Endometrium (tissue), 2 donors: Measurements from ENCODE around the gene DGCR6L.
"Not testable (repeated sequence)": the region's sequence is repeated elsewhere in the genome, so short reads cannot be mapped to it uniquely, and the experiment has no call there.

Experiments used
- FAIRE-seq: peaks from 2 replicates; lab custom pipeline; 2012; peaks lifted over from hg19 to GRCh38; lab: Jason Lieb, UNC
- donor health status: control.
- donor health status: control.

Gene DGCR6L

GRCh38 chr22:20275836-20276235 lies 44.0 kb downstream of the DGCR6L start:
- FAIRE-seq = no peak

DNA sequence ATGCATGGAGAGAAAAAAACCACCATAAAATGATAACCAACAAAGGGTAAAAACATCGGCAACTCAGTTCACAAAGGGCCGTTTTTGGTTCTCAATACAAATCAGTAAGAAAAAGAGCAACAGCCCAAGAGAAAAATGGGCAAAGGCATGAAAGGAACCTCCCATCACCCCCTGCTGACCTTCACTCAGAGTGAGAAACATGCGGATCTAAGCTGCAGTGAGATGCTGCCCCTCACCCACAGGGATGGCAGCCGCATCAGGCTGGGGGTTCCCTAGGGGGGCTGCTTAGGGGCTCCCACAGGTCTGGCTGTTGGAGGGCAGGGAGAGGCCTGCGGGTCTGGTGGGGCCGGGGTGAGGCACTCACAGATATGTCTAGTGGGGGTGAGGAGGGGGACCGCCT lies 44.5 kb downstream of the DGCR6L start:
- not testable (repeated sequence) for FAIRE-seq

GRCh38 chr22:20274374-20274773 lies 45.5 kb downstream of the DGCR6L start:
- not testable (repeated sequence) for FAIRE-seq

DNA sequence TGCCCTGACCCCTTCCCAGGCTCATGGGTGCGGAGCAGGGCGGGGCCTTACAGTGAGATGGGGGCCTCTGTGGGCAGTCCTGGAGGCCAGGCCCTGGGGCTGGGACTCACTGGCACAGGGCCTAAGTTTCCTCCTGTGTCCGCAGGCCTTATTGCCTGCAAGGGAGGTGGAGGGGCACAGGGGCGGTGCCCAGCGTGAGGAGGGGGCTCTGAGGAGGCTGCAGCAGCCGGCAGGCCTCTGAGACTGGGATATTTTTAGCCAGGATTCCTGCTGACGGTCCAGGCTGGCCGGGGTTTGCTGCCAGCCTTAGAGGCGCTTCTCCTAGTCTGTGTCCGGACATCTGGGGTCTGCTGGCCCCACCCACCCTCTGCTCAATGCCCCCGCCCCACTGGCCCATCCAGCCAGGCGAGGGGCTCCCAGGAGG lies 46.1 kb downstream of the DGCR6L start:
- no peak for FAIRE-seq

- no peak for FAIRE-seq
These were observed 47.2 kb downstream of the DGCR6L start for GRCh38 chr22:20272700-20273099.

DNA sequence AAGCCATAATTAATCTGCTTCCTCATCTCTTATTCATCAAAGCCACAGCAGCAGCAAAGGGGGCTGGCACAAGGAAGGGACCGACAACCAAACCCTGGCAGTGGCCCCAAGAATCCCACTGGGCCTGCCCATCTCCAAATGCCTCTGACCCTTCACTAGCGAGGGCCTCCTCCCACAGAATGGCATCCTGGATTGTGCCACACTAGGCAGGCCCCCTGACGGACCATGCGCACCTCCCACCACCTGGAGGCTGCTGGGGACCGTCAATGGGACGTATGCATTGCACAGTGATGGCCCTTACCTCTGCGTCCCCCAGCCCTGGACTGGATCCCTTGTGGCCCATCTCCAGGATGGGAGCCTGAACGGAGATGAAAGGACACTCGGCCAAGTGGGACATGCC lies 47.7 kb downstream of the DGCR6L start:
- FAIRE-seq = no peak

- no peak for FAIRE-seq
These were observed 48.5 kb downstream of the DGCR6L start for GRCh38 chr22:20271114-20271994.

DNA sequence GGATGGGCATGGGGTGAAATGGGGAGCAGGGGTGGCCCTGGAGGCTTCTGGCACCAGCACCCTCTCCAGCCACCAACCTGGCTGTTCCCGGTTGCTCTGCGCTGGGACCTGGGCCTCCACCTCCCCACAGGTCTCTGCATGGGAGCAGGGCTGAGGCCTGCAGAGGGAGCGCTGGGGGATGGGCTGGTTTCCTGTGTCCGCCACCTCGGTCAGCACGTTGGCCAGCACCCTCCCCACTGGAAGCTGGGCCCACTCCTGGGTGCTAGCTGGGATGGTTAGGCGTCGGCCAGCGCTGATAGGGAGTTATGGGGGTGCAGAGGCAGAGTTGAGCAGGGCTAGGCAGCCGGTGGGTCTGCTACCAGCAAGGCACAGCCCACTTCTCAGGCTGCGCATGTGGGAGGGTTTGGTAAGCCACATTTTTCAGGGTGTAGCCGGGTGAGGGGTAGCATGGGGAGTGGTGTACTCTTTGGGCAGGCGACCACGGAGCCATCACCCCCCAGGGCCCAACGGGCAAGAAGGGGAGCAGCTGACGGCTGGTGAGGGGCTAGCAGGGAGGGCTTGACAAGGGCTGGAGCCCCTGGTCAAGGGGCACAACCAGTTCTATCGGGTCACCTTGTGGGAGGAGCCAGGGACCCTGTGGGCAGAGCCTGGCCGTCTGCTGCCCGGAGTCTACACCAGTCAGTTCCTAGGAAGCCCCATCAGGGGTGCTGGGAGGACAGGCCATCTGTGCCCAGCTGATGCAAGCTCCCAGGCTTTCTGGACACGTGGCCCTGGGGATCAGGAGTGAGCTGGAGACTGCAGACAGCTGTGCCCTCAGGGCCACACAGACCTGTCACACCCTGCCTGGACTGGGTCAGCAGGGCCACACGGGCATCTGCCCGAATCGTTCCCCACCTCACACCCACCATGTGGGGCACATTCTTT lies 49.4 kb downstream of the DGCR6L start:
- not testable (repeated sequence) for FAIRE-seq

DNA sequence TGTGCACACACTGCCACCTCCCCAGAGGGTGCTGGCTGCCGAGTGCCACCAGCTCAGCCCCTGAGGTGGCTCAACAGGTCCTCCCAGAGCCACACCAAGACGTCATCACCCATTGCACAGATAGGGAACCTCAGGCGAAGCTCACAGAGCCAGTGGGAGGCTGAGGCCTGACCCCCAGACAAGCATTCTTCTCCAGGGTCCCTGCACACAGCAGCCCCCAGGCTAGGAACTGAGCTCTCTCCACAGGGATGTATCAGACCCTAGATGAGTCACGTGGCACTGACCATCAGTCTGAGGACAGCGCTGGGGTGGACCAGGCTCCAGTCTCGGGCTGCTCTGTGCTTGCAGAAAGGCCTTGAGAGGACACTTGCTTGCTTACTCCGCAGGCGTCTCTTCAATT lies 50.2 kb downstream of the DGCR6L start:
- not testable (repeated sequence) for FAIRE-seq

DNA sequence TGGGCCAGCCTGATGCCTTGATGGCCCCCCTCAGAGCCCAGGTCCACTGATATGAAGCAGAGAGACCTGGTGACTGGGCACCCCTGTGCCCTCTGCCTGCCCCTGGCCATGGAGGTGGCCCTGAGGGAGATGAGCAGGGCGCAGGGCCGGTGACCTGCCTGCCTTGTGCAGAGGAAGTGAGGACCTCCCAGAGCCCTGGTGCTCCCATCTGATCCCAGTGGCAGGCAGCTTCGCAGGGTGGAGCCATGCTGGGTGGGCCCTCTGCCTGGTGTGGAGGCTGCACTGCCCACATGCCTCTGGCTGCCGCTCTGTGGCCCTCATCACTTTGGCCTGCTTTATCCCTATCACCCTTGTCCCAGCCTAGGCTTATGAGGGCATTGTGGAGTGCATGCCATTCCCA lies 50.7 kb downstream of the DGCR6L start:
- FAIRE-seq = not testable (repeated sequence)

- FAIRE-seq = no peak
These were observed 51.4 kb downstream of the DGCR6L start, which contains the start of gene RTN4R for GRCh38 chr22:20268279-20269012. Gene RTN4R, minus strand, starts transcription at chr22:20268318. Its CDS starts 226 bp downstream, at chr22:20268092.

DNA sequence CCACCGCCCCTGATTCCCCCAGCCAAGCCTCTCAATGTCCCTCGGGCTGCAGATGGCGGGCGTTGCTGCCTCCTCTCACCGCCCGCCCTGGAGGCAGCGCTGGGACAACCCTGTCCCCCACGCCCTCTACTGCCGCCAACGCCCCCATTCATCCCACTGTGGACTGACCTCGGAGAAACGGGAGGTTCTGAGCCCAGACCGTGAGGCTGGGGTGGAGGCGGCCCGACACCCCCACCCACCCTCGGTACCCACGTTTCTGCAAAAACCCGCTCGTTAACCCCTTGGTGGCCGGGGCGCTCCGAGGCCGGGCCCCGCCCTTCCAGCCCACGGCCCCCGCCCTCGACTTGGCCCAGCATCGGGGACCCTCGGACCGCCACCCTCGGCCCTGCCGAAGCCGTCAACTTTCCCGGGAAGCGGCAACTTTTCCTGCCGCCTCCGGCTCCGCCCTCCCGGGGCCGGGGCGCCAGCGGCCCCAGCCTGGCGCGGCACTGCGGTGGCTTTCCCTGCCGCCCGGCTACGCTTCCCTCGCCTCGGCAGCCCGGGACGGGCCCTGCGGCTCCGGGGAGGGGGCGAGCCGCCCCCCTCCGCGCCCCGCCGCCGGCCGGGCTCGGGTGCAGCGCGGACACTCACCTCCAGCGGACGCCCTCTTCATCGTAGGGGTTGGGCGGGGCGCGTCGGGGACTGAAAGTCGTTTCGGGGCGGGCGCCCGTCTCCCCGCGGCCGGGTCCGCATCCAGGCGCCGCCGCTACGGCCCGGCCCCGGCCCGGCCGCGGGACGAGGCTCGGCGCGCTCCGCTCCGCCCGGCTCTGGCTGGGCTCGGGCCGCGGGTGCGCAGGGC lies 52.2 kb downstream of the DGCR6L start:
- FAIRE-seq = no peak

- FAIRE-seq = not testable (repeated sequence)
These were observed 53.0 kb downstream of the DGCR6L start for GRCh38 chr22:20266667-20267440.

GRCh38 chr22:20265772-20266666 lies 53.8 kb downstream of the DGCR6L start:
- FAIRE-seq = not testable (repeated sequence)

GRCh38 chr22:20264614-20265452 lies 55.0 kb downstream of the DGCR6L start:
- FAIRE-seq = no peak
